GM12875 (cell line): ENCODE data around the gene CACNA1I.

Source experiments
- H3K4me3 ChIP-seq: one replicate; pipeline ENCODE4 v1.5.1; 2011; ENCODE audit warnings: low read depth, low read length, control low read depth
- TF ChIP-seq, protein P1 (sequence below): IDR thresholded peaks from 2 replicates; pipeline ENCODE4 v1.5.1; 2011; ENCODE audit warnings: low read depth, mild to moderate bottlenecking, control low read depth, inconsistent platforms, low read length, moderate library complexity, borderline replicate concordance; ENCODE audit not compliant: insufficient read depth

The CACNA1I gene

DNA sequence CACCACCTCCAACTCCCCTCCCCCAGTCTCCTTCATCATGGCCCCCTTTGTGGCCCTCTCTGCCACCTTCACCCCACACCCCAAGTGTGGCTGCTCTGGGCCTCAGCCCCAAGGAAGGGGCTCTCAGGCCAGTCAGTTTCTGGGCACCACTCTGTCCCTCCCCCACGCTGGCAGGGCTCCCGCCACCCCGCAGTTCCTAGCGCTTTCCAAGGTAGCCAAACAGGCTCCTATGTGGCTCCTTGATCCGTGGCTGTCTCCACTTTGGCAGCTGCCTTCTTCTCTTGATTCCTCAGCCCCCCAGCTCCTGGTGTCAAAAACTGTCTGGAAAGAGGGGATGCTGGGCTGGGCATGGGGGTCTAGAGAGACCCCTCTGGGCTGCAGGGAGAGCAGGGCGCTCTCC, 10.4 kb upstream of the CACNA1I start:
- TF ChIP-seq, protein P1, sequence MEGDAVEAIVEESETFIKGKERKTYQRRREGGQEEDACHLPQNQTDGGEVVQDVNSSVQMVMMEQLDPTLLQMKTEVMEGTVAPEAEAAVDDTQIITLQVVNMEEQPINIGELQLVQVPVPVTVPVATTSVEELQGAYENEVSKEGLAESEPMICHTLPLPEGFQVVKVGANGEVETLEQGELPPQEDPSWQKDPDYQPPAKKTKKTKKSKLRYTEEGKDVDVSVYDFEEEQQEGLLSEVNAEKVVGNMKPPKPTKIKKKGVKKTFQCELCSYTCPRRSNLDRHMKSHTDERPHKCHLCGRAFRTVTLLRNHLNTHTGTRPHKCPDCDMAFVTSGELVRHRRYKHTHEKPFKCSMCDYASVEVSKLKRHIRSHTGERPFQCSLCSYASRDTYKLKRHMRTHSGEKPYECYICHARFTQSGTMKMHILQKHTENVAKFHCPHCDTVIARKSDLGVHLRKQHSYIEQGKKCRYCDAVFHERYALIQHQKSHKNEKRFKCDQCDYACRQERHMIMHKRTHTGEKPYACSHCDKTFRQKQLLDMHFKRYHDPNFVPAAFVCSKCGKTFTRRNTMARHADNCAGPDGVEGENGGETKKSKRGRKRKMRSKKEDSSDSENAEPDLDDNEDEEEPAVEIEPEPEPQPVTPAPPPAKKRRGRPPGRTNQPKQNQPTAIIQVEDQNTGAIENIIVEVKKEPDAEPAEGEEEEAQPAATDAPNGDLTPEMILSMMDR = no peak

DNA sequence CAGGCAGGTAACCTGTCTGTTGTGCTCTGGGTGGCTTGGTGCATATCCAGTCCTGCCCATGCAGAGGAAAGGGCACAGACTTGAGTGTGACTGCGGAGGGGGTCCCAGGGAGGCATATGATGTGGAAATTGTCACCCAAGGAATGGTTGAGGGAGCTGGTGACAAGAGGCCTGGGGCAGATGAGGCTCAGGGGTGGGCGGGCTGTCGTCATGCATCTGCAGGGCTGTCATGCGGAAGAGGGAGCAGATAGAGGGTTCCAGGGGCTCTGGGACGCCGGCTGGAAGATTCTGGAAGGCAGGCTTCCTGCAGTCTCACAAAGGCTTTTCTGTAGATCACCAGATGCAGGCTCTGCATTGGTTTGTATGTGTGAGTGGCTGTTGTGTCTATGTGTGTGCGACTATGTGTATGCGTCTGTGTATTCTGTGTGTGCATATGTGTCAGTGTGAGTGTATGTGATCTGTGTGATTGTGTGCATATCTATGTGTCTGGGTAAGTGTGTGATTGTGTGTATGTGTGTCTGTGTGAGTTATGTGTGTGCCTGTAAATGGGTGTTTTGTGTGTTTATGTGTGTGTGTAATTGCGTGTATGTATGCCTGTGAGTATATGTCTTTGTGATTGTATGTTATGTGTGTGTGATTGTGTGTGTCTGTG, 7.6 kb upstream of the CACNA1I start:
- no peak overlapping the region for H3K4me3 ChIP-seq
- TF ChIP-seq, protein P1 = no peak

More for the DNA sequence above, 10.4 kb upstream of the CACNA1I start:
- no peak overlapping the region for H3K4me3 ChIP-seq

DNA sequence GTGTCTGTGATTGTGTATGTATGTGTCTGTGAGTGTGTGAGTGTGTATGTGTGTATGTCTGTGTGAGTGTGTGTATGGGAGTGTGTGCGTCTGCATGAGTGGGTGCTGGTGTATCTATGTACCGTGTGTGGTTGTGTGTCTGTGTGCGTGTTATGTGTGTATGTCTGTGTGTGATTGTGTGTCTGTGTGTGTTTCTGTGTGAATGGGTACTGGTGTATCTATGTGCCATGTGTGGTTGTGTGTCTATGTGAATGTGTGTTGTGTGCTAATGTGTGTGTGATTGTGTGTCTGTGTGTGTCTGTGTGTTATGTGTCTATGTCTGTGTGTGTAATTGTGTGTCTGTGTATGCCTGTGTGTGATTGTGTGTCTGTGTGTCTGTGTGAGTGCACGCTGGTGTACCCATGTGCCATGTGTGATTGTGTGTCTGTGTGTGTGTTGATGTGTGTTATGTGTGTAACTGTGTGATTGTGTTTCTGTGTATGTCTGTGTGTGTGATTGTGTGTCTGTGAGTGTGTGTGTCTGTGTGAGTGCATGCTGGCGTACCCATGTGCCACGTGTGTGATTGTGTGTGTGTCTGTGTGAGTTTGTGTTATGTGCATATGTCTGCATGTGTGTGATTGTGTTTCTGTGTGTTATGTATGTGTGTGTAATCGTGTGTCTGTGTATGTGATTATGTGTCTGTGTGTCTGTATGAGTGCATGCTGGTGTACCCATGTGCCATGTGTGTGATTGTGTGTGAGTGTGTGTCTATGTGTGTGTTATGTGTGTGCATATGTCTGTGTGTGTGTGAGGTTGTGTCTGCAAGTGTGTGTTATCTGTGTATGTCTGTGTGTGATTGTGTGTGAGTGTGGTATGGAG, 6.8 kb upstream of the CACNA1I start:
- TF ChIP-seq, protein P1 = no peak
- no peak overlapping the region for H3K4me3 ChIP-seq

DNA sequence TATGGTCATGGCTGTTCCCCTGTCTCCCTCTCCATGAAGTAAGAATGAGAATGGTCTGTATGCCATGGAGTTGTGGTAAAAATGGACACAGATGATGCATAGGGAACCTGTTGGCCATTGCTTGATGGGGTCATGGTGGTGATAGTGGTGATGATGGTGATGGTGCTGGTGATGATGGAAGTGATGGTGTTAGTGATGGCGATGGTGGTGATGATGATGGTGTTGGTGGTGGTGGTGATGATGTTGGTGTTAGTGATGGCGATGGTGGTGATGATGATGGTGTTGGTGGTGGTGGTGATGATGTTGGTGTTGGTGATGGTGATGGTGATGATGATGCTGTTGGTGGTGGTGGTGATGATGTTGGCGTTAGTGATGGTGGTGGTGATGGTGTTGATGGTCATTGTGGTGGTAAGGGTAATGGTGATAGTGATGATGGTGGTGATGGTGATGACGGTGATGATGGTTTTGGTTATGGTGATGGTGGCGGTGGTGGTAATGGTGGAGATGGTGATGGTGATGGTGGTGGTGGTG, 5.1 kb upstream of the CACNA1I start:
- TF ChIP-seq, protein P1 = no peak
- H3K4me3 ChIP-seq = no peak overlapping the region

DNA sequence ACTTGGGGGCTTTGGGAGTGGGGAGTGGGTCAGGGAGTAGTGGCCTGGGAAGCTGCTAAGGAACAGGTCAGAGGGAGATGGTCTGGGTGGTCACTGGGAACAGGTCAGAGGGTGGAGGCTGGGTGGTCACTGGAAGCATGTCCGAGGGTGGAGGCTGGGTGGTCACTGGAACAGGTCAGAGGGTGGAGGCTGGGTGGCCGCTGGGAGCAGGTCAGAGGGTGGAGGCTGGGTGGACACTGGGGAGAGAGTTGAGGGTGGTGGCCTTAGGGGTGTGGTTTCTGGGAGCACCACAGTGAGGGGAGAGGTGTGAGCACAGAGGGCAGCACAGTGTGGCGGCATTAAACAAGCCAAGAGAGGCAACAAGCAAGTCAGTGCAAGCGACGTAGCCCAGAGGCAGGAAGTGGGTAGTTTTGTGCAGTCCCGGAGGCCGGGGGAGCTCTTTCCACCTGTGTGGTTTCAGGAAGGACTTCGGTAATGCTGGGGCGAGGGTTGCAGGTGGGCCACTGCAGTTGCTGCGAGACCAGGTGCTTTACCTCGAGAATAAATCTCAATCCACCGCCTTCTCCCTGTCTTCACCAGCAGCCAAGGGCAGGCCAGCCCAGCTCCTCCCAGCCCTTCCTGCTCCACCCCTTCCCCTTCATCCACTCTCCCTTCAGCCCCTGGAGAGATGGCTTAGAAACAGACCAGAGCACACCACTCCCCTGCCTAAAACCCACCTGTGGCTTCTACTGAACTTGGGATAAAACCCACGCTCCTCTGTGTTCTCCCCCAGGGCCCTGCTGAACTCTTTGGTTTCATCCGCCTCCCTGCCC, 3.2 kb upstream of the CACNA1I start:
- TF ChIP-seq, protein P1 = no peak
- no peak overlapping the region for H3K4me3 ChIP-seq

DNA sequence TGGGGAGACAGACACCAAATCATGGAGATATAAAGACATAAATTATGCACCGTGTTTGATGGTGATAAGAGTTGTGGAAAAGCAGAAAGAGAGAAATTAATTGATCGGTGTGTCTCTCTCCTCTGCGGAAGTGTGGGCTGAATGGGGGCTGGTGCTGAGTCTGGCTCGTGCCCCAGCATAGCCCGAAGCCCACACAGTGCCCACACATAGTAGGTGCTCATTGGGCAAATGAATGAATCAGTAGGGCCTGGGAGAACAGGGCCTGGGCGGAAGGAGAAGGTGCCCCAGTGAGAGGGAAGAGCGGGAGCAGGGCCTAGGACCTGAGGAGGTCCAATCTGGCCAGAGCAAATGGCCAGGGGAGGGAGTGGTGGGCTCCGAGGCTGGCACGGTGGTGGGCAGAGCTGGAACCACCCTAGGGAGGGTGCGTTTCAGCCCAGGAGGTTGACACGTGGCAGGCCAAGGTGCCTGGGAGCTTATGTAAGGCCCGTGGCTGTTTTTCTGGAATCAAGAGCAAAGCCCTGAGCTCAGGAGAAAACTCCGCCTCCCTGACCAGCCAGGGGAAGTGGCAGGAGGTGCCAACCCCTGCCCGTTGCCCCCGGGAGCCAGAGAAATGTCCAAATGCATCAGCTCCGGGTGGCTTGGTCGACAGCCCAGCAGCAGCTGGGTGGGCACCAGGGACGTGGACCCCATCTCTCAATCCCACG, 2.1 kb upstream of the CACNA1I start:
- no peak overlapping the region for H3K4me3 ChIP-seq
- TF ChIP-seq, protein P1 = no peak
